Left colon (tissue), 2 donors: ENCODE results near the gene KCNF1. TPM values are rescaled to one million over a fixed set of nuclear protein-coding genes. Genes with fewer than 3 reads are reported as not detected.
A peak's percentile ranks its signal among the peaks of the same experiment; 100 is the strongest.

Experiments used
- ATAC-seq: fragments of 200-7000 bp; cut with Tn5 transposase; one replicate; pipeline ENCODE4 v1.9.1; 2020; ENCODE audit warnings: mild to moderate bottlenecking, moderate library complexity
- DNase-seq, 2 donors: peaks; one replicate each; pipeline ENCODE4 v3.0.0-alpha.2; 2020
- intact Hi-C, 2 donors: fragments of 100-400 bp; cut with DNase I in 1 of 2; cut with micrococcal nuclease in 1 of 2; formaldehyde crosslinking; loops; one replicate each; pipeline versions ENCODE4 v1.11.2 to v1.14.0; 2022; cut with DNase I, micrococcal nuclease
- total RNA-seq, 2 donors: library from RNA; stranded (reverse); fragmentation: NEBNext Ultra II Directional; extraction: Animal tissue kit (Norgen Biotek cat#: 25700); gene quantifications; one replicate each; pipeline ENCODE4 v1.2.1, GENCODE V29; 2021
- donor health status: DM: no; HTN: no; CAD: no.
- donor health status: DM: yes; HTN: yes; CAD: no.

Gene KCNF1
- total RNA-seq, 2 donors from 2014 or later: 0.43 to 1.1 TPM

- intact Hi-C loops: no loop called here
- no peak for ATAC-seq
- no peak for DNase-seq
These were observed 33.3 kb upstream of the KCNF1 start for GRCh38 chr2:10878268-10878915.

GRCh38 chr2:10879159-10879558, 32.6 kb upstream of the KCNF1 start:
- no peak for ATAC-seq
- no peak for DNase-seq

GRCh38 chr2:10879624-10880585, 31.8 kb upstream of the KCNF1 start:
- no peak for ATAC-seq
- DNase-seq: no peak
- intact Hi-C loops: no loop called here

More at GRCh38 chr2:10879159-10879558, 32.6 kb upstream of the KCNF1 start:
- intact Hi-C loops: no loop called here

DNA sequence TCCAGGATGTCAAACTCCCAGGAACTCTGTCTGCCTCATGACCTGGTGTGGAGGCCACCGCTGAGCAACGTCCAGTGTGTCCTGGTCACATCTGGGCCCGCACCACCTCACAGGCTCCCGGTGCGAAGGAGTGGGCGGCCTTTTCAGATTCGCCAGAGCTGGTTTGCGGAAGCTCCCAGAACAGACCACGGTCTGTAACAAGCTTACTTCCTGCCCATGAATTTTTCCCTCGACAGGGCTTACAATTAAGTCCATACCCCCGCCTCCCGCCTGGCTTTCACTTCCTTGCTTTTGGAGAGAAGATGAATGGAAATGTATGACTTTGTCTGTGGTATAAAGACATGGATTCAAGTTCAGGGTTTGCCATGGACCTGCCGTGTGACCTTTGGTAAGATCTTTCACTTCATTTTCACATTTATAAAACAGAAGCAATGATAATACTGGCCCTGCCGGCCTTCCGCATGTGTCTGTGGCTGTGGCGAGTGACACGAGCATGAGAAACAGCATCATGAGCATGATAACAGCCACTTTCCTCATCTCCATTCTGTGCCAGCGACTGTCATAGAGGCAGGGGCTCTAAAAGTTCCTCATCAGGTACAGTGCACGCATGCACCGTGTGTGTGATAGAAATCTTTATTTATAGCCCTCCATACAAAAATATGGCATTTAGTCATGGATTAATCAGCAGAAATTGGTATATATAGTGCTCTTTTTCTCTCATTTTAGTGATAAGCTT, 31.0 kb upstream of the KCNF1 start:
- ATAC-seq: no peak
- DNase-seq: no peak
- intact Hi-C loops: no loop called here

DNA sequence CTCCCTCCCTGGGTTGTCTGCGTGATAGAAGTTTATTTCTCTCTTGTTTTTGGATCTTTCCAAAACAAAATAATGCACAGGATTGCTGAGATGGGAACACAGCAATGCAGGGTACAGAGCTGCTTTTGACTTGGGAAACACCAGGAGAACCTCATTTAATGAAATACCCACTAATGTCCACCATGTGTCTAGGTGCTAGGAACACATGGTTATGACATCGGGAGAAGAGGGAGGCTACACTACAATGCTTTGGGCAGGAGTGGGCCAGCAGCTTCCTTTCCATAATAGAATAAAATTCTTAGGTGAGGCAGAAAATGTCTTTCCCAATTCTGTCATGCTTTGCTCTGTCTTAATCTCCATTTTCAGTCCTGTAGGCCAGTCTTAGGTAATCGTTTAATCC, 29.2 kb upstream of the KCNF1 start:
- ATAC-seq: no peak
- intact Hi-C loops: no loop called here
- DNase-seq: no peak

DNA sequence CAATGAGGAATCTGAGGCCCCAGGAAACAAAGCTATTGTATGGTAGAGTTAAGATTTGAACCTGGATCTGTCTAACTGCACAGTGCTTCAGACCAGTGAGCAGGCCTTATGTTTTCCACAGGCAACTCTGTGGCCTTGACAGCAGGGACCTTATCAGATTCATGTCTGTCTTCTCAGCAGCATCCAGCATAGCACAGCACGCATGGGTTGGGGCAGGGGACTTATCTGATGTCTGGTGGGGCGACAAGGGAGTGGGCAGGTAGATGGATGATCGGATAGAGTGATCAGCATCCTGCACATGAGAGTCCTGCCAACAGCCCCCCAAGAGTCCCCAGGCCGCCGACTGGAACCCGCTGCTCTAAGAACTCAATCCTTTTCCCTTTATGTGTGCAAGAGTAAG, 28.7 kb upstream of the KCNF1 start:
- intact Hi-C loops: no loop called here
- ATAC-seq: no peak

DNA sequence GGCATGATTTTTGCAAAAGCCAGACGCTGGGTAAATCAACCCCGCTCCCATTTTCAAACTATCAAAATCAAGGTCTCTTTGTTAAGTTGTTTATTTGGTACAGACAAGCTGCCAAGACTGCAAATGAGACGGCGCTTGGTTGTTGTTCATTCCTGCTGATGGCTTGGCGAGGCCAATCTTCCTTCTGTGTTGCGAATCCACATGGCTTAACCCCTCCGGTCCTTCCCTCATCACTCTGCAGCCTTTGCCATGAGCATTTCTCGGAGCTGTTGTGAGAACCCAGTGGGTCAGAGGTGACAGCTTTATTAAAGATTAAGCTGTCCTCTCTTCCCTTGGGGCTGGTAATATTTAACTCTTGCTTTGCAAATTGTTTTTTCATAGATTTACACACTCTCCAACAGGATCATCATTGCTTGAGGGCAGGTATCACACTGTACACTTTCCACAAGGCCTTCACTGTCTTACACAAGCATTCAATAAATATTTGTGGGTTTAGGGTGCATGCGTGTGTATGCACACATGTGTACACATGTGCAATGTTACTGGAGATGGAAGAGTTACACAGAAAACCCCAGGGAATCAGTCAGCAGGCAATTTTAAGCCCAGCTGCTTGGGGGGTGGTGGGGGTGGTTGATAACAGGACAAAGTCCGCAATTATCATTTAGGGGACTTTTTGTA, 27.8 kb upstream of the KCNF1 start:
- DNase-seq: peak in 1 of 2 donors; percentile 25

More for the DNA sequence above, 28.7 kb upstream of the KCNF1 start:
- DNase-seq: peak in 1 of 2 donors; percentile 23

GRCh38 chr2:10884574-10884975, 27.2 kb upstream of the KCNF1 start:
- peak in 1 of 2 donors; percentile 20 for DNase-seq
- intact Hi-C loops: no loop called here
- peak; percentile 20 for ATAC-seq

More for the DNA sequence above, 27.8 kb upstream of the KCNF1 start:
- intact Hi-C loops: no loop called here
- ATAC-seq: peak; percentile 56

- peak; percentile 87 for ATAC-seq
- intact Hi-C loops: no loop called here
- peak in 1 of 2 donors; percentile 33 for DNase-seq
These were observed 26.5 kb upstream of the KCNF1 start for GRCh38 chr2:10885094-10885860.

GRCh38 chr2:10887476-10887875, 24.3 kb upstream of the KCNF1 start:
- intact Hi-C loops: no loop called here
- no peak for DNase-seq
- no peak for ATAC-seq

GRCh38 chr2:10889651-10890215, 22.0 kb upstream of the KCNF1 start:
- no peak for ATAC-seq
- intact Hi-C loops: no loop called here
- peak in 1 of 2 donors; percentile 20 for DNase-seq

- ATAC-seq (no peak), DNase-seq (peak in 1 of 2 donors; percentile 6)
- intact Hi-C loops: no loop called here
These were observed 20.9 kb upstream of the KCNF1 start for GRCh38 chr2:10890706-10891270.

DNA sequence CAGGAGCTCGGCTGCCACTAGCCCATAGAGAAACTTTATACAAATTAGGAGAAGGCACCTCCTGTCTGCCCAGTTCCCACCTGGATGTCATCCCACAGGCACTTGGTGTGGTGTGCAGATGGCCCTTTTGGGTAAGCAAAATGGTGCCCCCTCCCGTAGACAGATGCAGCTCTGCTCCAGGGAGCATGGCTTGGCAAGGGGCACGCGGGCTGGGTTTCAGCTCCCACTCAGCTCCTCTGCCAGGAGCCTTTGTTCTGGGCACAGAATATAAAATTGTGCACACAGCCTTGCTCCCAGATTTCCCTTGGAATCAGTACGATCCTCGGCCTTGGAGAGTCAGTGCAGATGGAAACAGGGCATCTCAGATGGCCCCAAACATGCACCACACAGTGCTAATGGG, 20.3 kb upstream of the KCNF1 start:
- ATAC-seq (no peak), DNase-seq (peak in 1 of 2 donors; percentile 4)
- intact Hi-C loops: no loop called here

DNA sequence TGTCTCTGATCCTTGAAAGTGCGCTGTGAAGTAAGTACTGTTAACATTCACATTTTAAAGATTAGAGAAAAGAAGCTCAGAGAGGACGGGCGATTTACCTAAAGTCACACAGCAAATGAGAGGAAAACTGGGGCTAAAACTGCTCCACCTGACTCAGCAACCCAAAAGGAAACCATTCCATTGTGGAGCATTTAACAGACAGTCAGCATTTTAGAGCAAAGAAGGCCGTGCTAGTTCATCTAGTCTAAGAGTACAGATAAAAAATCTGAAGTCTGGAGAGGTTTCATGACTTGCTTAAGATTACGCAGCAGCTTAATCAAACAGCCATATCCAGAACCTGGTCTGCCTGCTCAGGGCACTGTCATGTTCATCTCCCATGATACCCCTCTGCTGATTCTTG, 19.9 kb upstream of the KCNF1 start:
- DNase-seq (no peak), ATAC-seq (no peak)
- intact Hi-C loops: no loop called here

- intact Hi-C loops: no loop called here
- no peak for DNase-seq
- no peak for ATAC-seq
These were observed 19.4 kb upstream of the KCNF1 start for GRCh38 chr2:10892316-10892715.

DNA sequence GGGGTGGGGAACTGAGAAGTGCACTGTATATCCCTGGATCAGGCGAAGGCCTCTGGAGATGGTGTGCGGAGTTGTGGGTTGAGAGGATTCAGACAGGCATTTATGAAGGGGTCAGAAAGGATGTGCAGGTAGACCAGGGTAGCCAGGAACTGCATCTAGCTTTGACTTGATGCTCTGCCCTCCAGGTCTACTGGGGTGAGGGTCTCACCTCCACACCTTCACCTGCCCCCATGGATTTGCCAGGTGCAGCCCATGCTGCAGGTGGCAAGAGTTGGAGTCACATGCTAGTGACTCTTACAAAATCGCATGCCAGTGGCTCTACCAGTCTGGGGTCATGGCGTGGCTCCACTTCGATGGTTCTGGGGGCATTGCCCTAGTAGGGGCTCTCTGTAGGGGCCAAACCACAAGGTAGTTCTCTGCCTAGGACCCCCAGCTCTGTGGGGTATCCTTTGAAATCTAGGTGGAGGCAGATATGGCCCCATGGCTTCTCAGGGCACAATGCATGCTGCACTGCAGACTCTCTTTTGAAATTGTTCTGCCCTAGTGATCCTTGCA, 18.9 kb upstream of the KCNF1 start:
- ATAC-seq (no peak), DNase-seq (peak in 1 of 2 donors; percentile 9)
- intact Hi-C loops: no loop called here

DNA sequence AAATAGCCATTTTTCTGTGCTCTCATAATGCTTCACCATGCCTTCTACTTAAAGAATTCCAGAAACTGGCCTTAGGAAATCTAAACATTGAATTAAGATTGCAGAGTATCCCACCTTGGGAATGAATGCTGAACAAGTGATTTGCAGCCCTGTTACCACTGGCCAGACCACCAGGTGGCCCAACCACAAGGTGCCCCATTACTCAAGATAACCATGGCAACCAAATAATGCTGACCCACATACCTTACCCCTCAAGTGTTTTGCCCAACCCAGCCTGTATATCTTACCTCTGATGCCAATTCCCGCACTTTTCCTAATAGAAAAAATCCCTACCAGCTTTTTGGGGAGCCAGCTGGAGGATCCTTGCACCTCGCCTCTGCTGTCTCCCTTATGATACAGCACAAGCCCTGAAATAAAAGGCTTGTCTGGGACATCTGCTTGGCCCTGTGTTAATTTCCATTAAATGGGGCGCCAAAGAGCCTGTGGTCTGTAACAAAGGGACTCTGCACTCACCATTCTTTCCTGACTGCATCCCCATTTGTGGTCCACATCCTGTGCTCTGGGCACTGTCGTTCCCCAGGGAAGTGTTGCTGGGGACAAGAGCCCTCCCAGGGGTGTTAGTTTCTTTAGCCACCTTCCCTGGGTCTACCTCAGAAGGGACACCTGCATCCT, 17.3 kb upstream of the KCNF1 start:
- no peak for ATAC-seq
- intact Hi-C loops: no loop called here
- peak in 1 of 2 donors; percentile 14 for DNase-seq
